ENCODE results near the gene PLD5. TPM values are rescaled to one million over a fixed set of nuclear protein-coding genes. Genes with fewer than 3 reads are reported as not detected.
"Not testable (repeated sequence)": the region's sequence is repeated elsewhere in the genome, so short reads cannot be mapped to it uniquely, and the experiment has no call there.

The PLD5 gene
- total RNA-seq, 1 donor from 2014 or later, result 1.0 TPM

DNA sequence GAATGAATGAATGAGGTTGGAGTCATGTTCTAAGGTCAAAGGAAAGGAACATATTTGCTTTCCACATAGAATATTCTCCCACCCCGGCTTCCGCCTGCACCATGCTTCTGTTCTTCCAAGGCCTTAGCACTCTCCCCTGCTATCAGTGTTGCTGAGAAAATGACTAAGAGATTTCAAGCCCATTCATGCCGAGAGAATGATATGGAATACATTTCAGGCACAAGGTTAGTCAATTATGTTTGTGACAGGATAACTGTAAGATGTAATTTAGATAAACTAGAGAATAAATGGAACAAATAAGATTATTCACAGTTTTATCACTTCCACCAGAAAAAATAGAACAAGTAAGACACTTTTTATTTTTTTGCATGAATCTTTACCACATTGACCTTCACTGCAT lies 122.6 kb downstream of the PLD5 start:
- H3K27ac Mint-ChIP-seq, result no peak overlapping the region
- no peaks in the 10 kb centered on the region for H3K36me3 Mint-ChIP-seq (ENCODE audit: insufficient read depth)
- H3K4me1 Mint-ChIP-seq (ENCODE audit: low read depth), result no peaks in the 10 kb centered on the region
- H3K27me3 Mint-ChIP-seq, result no peaks in the 10 kb centered on the region
- H3K4me3 Mint-ChIP-seq (ENCODE audit: low read depth), result no peak overlapping the region
- TF ChIP-seq, protein P1, sequence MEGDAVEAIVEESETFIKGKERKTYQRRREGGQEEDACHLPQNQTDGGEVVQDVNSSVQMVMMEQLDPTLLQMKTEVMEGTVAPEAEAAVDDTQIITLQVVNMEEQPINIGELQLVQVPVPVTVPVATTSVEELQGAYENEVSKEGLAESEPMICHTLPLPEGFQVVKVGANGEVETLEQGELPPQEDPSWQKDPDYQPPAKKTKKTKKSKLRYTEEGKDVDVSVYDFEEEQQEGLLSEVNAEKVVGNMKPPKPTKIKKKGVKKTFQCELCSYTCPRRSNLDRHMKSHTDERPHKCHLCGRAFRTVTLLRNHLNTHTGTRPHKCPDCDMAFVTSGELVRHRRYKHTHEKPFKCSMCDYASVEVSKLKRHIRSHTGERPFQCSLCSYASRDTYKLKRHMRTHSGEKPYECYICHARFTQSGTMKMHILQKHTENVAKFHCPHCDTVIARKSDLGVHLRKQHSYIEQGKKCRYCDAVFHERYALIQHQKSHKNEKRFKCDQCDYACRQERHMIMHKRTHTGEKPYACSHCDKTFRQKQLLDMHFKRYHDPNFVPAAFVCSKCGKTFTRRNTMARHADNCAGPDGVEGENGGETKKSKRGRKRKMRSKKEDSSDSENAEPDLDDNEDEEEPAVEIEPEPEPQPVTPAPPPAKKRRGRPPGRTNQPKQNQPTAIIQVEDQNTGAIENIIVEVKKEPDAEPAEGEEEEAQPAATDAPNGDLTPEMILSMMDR (IDR thresholded peaks at IDR 0.05; ENCODE audit: unreplicated experiment), result no peak
- no peak for DNase-seq (ENCODE audit: low spot score, unreplicated experiment)
- H3K9me3 Mint-ChIP-seq (ENCODE audit: low read depth), result no peaks in the 10 kb centered on the region

DNA sequence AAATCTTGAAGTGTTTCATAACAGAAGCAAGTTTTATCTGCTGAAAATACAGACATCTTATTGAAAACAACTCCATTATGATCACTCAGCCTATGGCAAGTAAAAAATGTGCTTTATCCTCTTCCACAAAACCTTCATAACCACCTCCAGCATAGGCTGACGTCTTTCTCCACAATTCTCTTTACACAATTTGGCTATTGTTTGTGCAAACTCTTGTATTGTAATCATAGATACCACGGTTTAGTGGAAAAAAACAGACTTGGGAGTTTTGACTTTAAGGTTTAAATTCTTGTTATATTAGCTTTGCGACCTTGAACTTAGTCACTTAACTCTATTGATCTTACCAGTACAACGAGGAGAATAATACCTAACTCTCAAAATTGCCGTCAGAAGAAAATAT lies 126.1 kb downstream of the PLD5 start:
- Mint-ChIP-seq H3K36me3 (ENCODE audit: insufficient read depth) (no peaks in the 10 kb centered on the region), H3K27ac (no peak overlapping the region), H3K9me3 (ENCODE audit: low read depth) (no peaks in the 10 kb centered on the region), H3K27me3 (no peaks in the 10 kb centered on the region), H3K4me3 (ENCODE audit: low read depth) (no peak overlapping the region), H3K4me1 (ENCODE audit: low read depth) (no peaks in the 10 kb centered on the region)
- TF ChIP-seq, protein P1 (IDR thresholded peaks at IDR 0.05; ENCODE audit: unreplicated experiment), result no peak
- no peak for DNase-seq (ENCODE audit: low spot score, unreplicated experiment)

DNA sequence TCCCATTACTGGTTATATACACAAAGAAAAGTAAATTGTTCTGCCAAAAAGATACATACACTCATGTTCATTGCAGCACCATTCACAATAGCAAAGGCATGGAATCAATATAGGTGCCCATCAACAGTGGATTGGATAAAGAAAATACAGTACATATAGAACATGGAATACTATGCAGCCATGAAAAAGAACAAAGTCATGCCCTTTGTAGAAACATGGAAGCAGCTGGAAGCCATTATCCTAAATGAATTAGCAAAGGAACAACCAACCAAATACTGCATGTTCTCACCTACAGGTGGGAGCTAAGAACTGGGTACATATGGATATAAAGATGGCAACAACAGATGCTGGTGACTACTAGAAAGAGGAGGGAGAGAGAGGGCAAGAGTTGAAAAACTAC lies 132.6 kb downstream of the PLD5 start:
- Mint-ChIP-seq H3K36me3 (ENCODE audit: insufficient read depth) (peaks cover 2% of the 10 kb centered on the region), H3K9me3 (ENCODE audit: low read depth) (peaks cover 11% of the 10 kb centered on the region), H3K4me3 (ENCODE audit: low read depth) (no peak overlapping the region), H3K27ac (no peak overlapping the region), H3K27me3 (no peaks in the 10 kb centered on the region), H3K4me1 (ENCODE audit: low read depth) (no peaks in the 10 kb centered on the region)
- DNase-seq (ENCODE audit: low spot score, unreplicated experiment), result no peak
- TF ChIP-seq, protein P1 (IDR thresholded peaks at IDR 0.05; ENCODE audit: unreplicated experiment), result no peak

DNA sequence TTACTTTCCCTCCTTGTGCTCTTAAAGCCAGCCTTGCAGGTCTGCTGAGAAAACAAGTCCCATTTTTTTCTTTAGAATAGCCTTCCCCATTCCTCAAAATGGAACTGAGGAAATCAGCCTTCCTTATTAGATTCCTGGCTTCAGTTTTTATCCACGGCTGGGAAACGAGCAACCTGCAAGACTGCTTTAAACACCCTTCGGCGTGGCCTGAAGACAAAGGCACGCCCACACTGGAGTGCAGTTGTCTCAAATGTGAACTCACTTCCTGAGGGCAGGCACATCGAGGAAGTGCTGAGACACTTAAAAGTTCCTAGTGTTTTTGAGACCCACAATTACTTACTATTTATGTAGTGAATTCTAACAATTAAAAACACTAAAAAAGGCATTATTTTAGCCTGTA lies 148.4 kb downstream of the PLD5 start:
- not testable (repeated sequence) for H3K4me1 Mint-ChIP-seq (ENCODE audit: low read depth); H3K4me3 Mint-ChIP-seq (ENCODE audit: low read depth); H3K27me3 Mint-ChIP-seq; H3K36me3 Mint-ChIP-seq (ENCODE audit: insufficient read depth); DNase-seq (ENCODE audit: low spot score, unreplicated experiment); H3K9me3 Mint-ChIP-seq (ENCODE audit: low read depth); H3K27ac Mint-ChIP-seq

DNA sequence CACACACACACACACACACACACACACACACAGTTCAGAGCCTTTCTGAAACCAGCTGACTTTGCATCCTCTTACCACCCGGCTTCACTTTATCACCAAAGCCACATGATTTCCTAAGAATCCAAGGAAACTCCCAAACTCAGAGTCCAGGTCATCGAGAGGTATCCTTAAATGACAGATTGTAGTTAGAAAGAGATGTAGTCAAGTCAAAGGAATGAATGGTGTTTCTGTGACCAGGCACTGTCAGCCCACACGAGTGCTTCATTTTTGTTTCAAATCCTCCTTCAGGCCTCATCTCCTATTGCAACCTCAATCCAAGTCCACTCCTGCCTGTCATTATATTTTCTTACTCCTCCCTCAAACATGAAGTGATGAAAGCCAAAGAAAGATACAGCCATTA lies 174.1 kb downstream of the PLD5 start:
- DNase-seq (ENCODE audit: low spot score, unreplicated experiment); H3K27ac Mint-ChIP-seq; H3K36me3 Mint-ChIP-seq (ENCODE audit: insufficient read depth); H3K9me3 Mint-ChIP-seq (ENCODE audit: low read depth); H3K27me3 Mint-ChIP-seq; H3K4me3 Mint-ChIP-seq (ENCODE audit: low read depth); H3K4me1 Mint-ChIP-seq (ENCODE audit: low read depth): not testable (repeated sequence)

DNA sequence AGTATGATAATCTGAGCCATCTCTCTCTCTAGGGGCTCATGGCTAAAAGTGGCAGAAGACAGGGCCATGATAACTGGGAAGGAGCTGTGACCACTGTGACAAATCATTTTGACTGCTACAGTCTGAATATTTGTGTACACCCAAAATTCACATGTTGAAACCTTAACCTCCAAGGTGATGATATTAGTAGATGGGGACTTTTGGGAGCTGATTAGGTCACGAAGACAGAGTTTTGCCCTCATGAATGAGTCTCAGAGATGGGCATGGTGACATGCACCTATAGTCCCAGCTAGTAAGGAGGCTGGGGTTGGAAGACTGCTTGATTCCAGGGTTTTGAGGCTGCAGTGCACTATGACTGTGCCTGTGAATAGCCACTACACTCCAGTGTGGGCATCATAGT lies 174.9 kb downstream of the PLD5 start:
- TF ChIP-seq, protein P1 (IDR thresholded peaks at IDR 0.05; ENCODE audit: unreplicated experiment), result no peak
- Mint-ChIP-seq H3K9me3 (ENCODE audit: low read depth) (peaks cover 6% of the 10 kb centered on the region), H3K27me3 (no peaks in the 10 kb centered on the region), H3K36me3 (ENCODE audit: insufficient read depth) (no peaks in the 10 kb centered on the region), H3K27ac (no peak overlapping the region), H3K4me1 (ENCODE audit: low read depth) (no peaks in the 10 kb centered on the region), H3K4me3 (ENCODE audit: low read depth) (no peak overlapping the region)
- no peak for DNase-seq (ENCODE audit: low spot score, unreplicated experiment)

DNA sequence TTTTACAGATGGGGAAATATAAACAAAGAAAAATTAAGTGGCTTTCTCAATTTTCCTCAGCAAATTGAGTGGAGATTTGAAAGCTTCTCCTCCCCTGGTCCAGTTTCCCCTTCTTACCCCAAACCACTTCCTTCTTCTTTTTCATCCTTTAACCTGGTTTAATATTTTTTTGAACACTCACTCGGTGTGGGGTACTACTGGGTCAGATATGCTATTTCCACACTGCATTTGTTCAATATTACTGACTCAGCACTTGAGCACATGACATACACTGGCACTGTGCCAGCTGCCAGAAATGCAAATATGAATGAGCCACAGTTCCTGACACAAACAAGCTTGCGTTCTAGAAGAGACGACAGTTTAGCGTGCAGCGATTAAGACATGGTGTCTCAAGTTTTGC lies 193.6 kb downstream of the PLD5 start:
- H3K27ac Mint-ChIP-seq; H3K36me3 Mint-ChIP-seq (ENCODE audit: insufficient read depth); H3K9me3 Mint-ChIP-seq (ENCODE audit: low read depth); H3K4me3 Mint-ChIP-seq (ENCODE audit: low read depth); DNase-seq (ENCODE audit: low spot score, unreplicated experiment); H3K4me1 Mint-ChIP-seq (ENCODE audit: low read depth); H3K27me3 Mint-ChIP-seq: not testable (repeated sequence)

DNA sequence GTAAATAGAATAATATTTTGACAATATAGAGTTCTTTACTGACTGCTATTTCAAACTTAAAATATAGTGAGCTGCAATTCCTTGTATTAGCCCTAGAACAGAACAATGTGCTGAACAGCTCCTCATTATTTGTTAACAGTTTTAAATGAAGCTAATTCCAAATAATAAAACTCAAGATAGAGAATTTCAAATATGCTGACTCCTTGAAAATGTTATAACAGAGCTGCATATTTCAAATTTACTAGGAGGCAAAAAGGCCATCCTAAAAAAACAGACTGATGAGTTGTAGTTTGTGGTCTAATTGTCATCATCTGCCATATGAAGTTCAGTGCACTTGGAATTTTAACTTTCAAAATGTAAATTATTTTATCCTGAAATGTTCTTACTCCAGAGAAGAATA lies 197.1 kb downstream of the PLD5 start:
- not testable (repeated sequence) for H3K27ac Mint-ChIP-seq; H3K4me3 Mint-ChIP-seq (ENCODE audit: low read depth); H3K9me3 Mint-ChIP-seq (ENCODE audit: low read depth); DNase-seq (ENCODE audit: low spot score, unreplicated experiment); H3K36me3 Mint-ChIP-seq (ENCODE audit: insufficient read depth); H3K4me1 Mint-ChIP-seq (ENCODE audit: low read depth); H3K27me3 Mint-ChIP-seq

DNA sequence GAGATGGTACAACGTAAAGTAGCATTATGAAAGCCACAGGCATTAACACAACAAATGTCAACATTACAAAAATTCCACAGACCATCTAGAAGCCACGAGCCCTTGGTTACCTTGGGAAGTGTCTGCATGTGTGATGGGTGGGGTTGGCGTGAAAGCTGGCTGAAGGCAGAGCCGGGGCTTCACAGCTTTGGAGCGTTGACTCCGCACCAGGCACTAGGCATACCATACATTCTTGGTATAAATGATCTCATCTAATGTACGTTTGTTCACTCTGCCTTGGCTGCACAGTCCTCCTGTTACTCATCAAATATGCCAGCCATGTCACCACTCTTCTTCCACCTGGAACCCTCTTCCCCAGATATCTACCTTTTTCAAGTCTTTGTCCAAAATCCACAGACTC lies 202.5 kb downstream of the PLD5 start:
- peaks cover 13% of the 10 kb centered on the region for H3K9me3 Mint-ChIP-seq (ENCODE audit: low read depth)
- H3K27ac Mint-ChIP-seq, result peak overlapping the region; percentile 63
- H3K36me3 Mint-ChIP-seq (ENCODE audit: insufficient read depth), result not testable (repeated sequence)

More for the DNA sequence above, 202.5 kb downstream of the PLD5 start:
- not testable (repeated sequence) for H3K4me1 Mint-ChIP-seq (ENCODE audit: low read depth); DNase-seq (ENCODE audit: low spot score, unreplicated experiment); H3K27me3 Mint-ChIP-seq; H3K4me3 Mint-ChIP-seq (ENCODE audit: low read depth)

Data from progenitor cell of endocrine pancreas (in vitro differentiated cells).